GM21619 (cell line): Measurements from ENCODE around the gene TIMM9.
"Not testable (repeated sequence)": the region's sequence is repeated elsewhere in the genome, so short reads cannot be mapped to it uniquely, and the experiment has no call there.

Experiments used
- ATAC-seq: cut with Tn5 transposase; IDR thresholded peaks from one replicate; pipeline ENCODE4 v1.9.1; 2021; ENCODE audit not compliant: unreplicated experiment

Gene TIMM9, protein sequence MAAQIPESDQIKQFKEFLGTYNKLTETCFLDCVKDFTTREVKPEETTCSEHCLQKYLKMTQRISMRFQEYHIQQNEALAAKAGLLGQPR

DNA sequence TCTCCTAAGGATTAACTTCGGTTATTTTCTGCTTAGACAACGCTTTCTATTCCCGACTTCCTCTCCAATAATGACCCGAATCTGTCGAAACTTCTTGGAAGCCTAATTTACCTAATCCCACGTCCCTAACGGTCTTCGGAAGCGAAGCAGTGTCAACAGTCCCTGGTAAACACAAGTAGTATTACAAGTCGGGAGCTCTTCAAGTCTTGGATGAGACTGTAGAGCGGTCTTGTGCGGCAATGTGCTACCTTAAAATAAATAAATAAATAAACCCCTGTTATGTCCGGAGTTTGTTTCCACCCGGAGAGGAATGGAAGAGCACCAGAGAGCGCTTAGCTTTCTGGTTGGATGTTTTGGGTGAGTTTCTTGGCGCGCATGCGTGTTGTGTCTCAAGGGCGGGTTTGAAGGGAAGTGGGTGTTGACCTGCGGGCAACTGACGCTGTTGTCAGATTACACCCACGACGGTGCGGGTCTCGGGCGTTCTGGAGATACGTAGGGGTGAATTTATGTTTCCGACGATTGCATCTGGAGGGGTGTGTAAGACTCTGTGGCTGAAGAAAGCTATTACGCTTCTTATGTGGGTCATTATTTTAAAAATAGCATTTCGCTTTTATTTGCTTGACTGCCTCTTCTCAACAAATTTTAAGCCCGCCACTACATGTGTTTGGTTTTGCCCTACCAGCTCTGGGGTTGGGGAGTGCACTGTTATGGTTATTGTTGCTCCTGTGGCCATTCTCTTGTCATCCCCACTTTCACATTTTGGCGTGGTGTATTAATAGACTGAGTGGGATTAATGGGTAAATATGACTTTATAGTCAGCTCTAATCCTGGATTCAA is at the start of gene TIMM9, which contains the start of gene KIAA0586:
TIMM9 (minus strand) TSS at position 251 of the 837 bp plus-strand sequence. CDS start 15,586 bp downstream, outside the sequence.
KIAA0586 (plus strand) TSS at position 439 of the 837 bp plus-strand sequence. CDS start 546 bp downstream, outside the sequence.
- ATAC-seq, result peak; percentile 84

GRCh38 chr14:58476320-58476719 is 49.0 kb upstream of the TIMM9 start:
- ATAC-seq, result no peak

DNA sequence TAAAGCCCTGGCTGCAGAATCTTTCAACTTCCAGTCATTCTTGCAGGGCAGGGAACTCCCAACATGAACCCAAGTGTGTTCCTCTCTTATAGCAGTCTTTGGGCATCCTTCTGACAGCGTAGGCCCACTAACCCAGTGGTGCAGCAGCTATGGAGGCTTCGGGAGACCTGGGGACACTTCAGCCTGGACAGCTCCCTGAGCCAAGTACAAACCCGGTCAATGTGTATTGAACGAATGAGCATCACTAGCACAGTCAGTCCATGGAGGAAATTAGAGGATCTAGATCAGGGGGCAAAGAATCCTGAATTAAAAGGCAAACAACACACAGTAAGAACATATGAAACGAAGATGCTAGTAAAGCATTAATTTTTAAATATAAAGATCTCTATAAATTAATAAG is 42.0 kb upstream of the TIMM9 start:
- ATAC-seq, result no peak

- no peak for ATAC-seq
Measured at GRCh38 chr14:58467575-58467974, 40.2 kb upstream of the TIMM9 start.

DNA sequence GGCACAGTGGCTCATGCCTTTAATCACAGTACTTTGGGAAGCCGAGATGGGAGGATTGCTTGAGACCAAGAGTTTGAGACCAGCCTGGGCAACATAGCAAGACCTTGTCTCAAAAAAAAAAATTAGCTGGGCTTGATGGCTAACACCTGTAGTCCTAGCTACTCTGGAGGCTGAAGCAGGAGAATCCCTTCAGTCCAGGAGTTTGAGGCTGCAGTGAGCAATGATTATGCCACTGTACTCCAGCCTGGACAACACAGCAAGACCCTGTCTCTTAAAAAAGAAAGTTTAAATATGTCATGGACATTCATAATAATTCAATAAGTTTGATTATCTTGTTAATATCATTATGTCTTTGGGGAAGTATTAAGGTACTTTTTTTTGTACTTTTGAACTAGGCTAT is 39.1 kb upstream of the TIMM9 start:
- ATAC-seq, result no peak

- no peak for ATAC-seq
Measured at GRCh38 chr14:58465421-58465820, 38.1 kb upstream of the TIMM9 start.

DNA sequence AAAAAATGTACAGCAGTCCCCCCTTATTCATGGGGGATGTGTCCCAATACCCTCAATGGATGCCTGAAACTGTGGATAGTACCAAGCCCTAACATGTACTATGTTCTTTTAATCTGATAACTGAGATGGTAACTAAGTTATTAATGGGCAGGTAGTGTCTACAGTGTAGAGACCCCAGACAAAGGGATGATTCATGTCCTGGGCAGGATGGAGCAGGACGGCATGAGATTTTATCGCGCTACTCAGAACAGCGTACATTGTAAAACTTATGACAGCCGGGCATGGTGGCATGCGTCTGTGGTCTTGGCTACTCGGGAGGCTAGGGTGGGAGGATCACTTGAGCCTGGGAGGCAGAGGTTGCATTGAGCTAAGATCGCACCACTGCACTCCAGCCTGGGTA is 37.3 kb upstream of the TIMM9 start:
- ATAC-seq, result no peak

- ATAC-seq, result no peak
Measured at GRCh38 chr14:58463147-58463546, 35.8 kb upstream of the TIMM9 start.

- ATAC-seq, result no peak
Measured at GRCh38 chr14:58460772-58461171, 33.4 kb upstream of the TIMM9 start.

DNA sequence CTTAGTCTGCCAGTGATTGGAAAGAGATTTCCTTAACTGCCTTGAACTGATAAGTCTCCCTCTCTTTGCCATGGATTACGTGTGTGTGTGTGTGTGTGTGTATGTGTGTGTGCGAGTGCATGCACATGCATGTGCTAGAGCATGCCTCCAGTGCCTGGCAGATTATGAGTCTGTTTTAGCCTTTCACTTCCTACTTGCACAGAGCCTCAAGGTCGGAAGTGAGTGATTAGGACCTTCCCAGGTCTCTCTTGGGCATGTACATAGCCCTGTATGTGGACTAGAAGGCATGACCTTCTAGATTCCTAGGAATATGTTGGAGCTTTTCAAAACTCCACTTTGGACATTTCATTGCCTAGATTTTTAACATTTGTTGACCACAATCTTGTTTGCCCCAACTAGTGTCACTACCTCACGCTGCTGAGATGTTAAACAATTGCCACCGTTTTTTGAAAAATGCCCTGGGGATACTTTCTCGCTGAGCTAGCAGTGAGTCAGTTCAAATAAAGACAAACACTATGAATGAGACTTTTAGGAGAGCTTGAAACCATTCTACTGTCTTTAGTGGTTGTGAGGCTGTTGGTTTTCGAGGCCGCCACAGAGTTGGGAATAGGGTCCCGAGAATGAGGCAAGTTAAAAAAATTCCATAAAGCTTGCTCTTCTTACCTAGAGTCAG is 28.4 kb upstream of the TIMM9 start:
- no peak for ATAC-seq

- no peak for ATAC-seq
Measured at GRCh38 chr14:58444627-58445026, 17.3 kb upstream of the TIMM9 start.

GRCh38 chr14:58439476-58439875 is 12.1 kb upstream of the TIMM9 start:
- no peak for ATAC-seq

- ATAC-seq, result no peak
Measured at GRCh38 chr14:58430156-58430555, 2.8 kb upstream of the TIMM9 start.

DNA sequence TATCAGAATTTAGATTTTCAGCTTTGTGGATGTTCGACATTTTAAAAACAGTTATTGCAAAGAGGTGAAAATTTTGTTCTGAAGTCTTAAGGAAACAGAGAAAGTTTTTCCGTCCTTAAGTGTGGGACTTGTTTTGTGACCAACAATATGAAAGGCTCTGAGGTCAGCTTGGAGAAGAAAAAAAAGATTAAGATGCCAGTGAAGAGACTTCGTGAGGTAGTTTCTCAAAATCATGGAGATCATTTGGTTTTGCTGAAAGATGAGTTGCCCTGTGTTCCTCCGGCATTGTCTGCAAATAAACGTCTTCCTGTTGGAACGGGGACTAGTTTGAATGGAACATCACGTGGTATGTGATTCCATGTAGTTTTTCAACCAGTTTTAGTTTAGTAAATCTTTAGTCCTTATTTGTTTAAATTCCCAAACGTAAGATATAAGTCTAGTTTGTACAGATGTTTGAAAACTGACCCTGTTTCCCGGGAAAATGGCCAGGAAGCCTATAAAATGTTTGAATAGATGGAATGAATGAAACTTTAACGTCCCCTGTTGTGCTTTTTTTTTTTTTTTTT is 870 bp upstream of the TIMM9 start:
- ATAC-seq, result no peak

GRCh38 chr14:58426670-58427280 is 556 bp downstream of the TIMM9 start:
- peak; percentile 41 for ATAC-seq

DNA sequence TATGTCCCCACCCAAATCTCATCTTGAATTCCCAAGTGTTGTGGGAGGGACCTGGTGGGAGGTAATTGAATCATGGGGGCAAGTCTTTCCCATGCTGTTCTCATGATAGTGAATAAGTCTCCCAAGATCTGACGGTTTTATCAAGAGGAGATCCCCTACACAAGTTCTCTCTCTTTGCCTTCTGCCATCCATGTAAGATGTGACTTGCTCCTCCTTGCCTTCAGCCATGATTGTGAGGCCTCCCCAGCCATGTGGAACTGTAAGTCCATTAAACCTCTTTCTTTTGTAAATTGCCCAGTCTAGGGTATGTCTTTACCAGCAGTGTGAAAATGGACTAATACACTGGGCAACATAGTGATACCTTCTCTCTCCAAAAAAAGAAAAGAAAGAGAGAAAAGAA is 10.4 kb downstream of the TIMM9 start:
- ATAC-seq, result not testable (repeated sequence)

- no peak for ATAC-seq
Measured at GRCh38 chr14:58415636-58416547, 11.4 kb downstream of the TIMM9 start.

GRCh38 chr14:58414845-58415244 is 12.5 kb downstream of the TIMM9 start:
- no peak for ATAC-seq

DNA sequence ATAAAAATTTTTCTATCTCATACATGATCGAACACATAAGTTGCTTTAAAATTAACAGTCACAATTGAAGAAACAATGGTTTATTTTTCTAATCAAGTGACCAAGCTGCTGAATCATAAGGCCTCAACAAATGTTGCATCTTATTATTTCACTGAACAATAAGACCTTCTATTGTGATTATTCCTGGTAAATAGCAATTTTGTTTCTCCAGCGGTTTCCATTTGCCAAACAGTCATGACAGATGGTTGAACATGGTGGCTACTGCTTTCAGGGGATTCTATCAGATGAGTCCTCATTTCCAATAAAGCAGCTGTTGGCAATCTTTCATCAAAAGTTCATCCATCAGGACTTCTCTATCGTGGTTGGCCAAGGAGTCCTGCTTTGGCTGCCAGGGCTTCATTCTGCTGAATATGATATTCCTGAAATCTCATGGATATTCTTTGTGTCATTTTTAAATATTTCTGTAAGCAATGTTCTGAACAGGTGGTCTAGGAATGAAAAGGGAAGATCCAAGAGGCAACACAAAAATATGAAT is 18.6 kb downstream of the TIMM9 start:
- no peak for ATAC-seq

- ATAC-seq, result no peak
Measured at GRCh38 chr14:58401587-58401986, 25.7 kb downstream of the TIMM9 start.
